Endothelial cell of umbilical vein (primary cell): ENCODE results near the gene OR4C15. TPM values are rescaled to one million over a fixed set of nuclear protein-coding genes. Genes with fewer than 3 reads are reported as not detected.

ENCODE experiments used
- Bru-seq: library from RNA; stranded (reverse); fragments of 400-500 nt; gene quantifications from one replicate; lab custom pipeline; 2021; lab: Mats Ljungman, UMichigan
- BruChase-seq, 2 experiments: library from RNA; stranded (reverse); fragments of 400-500 nt; gene quantifications; one replicate each; lab custom pipeline; 2021; lab: Mats Ljungman, UMichigan
- BruUV-seq: library from RNA; stranded (reverse); fragments of 400-500 nt; replicated peaks from 2 replicates; lab custom pipeline; 2021; lab: Mats Ljungman, UMichigan
- CTCF ChIA-PET: fragments of 300-600, 350-600 bp; sonication (Branson Sonifier 250); formaldehyde crosslinking; loops from one replicate; lab custom pipeline; 2021; ENCODE audit warnings: antibody characterized with exemption, inconsistent platforms; lab: Charles Lee
- POLR2A ChIA-PET: fragments of 300-600, 350-600 bp; sonication (Branson Sonifier 250); formaldehyde crosslinking; loops from one replicate; lab custom pipeline; 2021; ENCODE audit warnings: antibody characterized with exemption, inconsistent platforms; lab: Charles Lee
- DNase-seq: peaks from one replicate; pipeline ENCODE4 v3.0.0-alpha.2; 2011; ENCODE audit warnings: low read depth, low spot score
- FAIRE-seq: peaks from 2 replicates; lab custom pipeline; 2011; peaks lifted over from hg19 to GRCh38; lab: Jason Lieb, UNC
- H2AFZ ChIP-seq: 2 replicates; pipeline ENCODE4 v1.6.0; 2012; ENCODE audit warnings: low read depth, low read length, control low read depth, inconsistent platforms
- H3K27ac ChIP-seq: 2 replicates; pipeline ENCODE4 v1.5.1; 2011; ENCODE audit warnings: low read depth, mild to moderate bottlenecking, control low read depth, low read length, moderate library complexity; ENCODE audit not compliant: insufficient read depth
- H3K27me3 ChIP-seq, 2 experiments: 2 replicates each; pipeline versions ENCODE4 v1.6.0 to v1.6.1; 2011; ENCODE audit warnings: low read length in 2 of 2, mixed read lengths in 1 of 2; ENCODE audit not compliant: control insufficient read depth in 2 of 2, insufficient read depth in 2 of 2
- H3K36me3 ChIP-seq, 2 experiments: 2 replicates in 1 of 2; 3 replicates in 1 of 2; pipeline ENCODE4 v1.5.1; 2011; ENCODE audit warnings: low read length in 2 of 2, mild to moderate bottlenecking in 1 of 2, moderate library complexity in 1 of 2; ENCODE audit not compliant: control insufficient read depth in 2 of 2, insufficient read depth in 2 of 2; ENCODE audit errors: extremely low read depth in 1 of 2
- H3K4me1 ChIP-seq: 3 replicates; pipeline ENCODE4 v1.5.1; 2011; ENCODE audit warnings: mild to moderate bottlenecking, low read length; ENCODE audit not compliant: control insufficient read depth, insufficient read depth; ENCODE audit errors: extremely low read depth
- H3K4me2 ChIP-seq: 2 replicates; pipeline ENCODE4 v1.6.1; 2011; ENCODE audit warnings: low read length, control low read depth, mixed read lengths; ENCODE audit not compliant: insufficient read depth
- H3K4me3 ChIP-seq, 3 experiments: fragments of 200-600 bp in 1 of 3; sonication (generic), shearing (Covaris generic) in 1 of 3; replicated peaks in 1 of 3; 2 replicates each; pipeline ENCODE4 v1.5.1; 2011 to 2016; ENCODE audit warnings: control low read depth in 3 of 3, low read length in 3 of 3, mild to moderate bottlenecking in 2 of 3, inconsistent platforms in 1 of 3, low read depth in 1 of 3, moderate library complexity in 1 of 3; ENCODE audit not compliant: insufficient read depth in 1 of 3
- H3K79me2 ChIP-seq: 2 replicates; pipeline ENCODE4 v1.6.0; 2012; ENCODE audit warnings: low read length, inconsistent platforms; ENCODE audit not compliant: control insufficient read depth, insufficient read depth
- H3K9ac ChIP-seq: replicated peaks from 2 replicates; pipeline ENCODE3; 2011; ENCODE audit warnings: low read length, control low read depth; ENCODE audit not compliant: insufficient read depth; ENCODE audit errors: extremely low read depth
- H3K9me1 ChIP-seq: replicated peaks from 3 replicates; pipeline ENCODE4 v1.6.0; 2011; ENCODE audit warnings: mild to moderate bottlenecking, low read length; ENCODE audit not compliant: control insufficient read depth, insufficient read depth; ENCODE audit errors: extremely low read depth
- H3K9me3 ChIP-seq: replicated peaks from 2 replicates; pipeline ENCODE4 v1.5.1; 2012; ENCODE audit warnings: low read length, inconsistent platforms; ENCODE audit not compliant: control insufficient read depth, insufficient read depth
- H4K20me1 ChIP-seq: replicated peaks from 2 replicates; pipeline ENCODE3; 2011; ENCODE audit warnings: mild to moderate bottlenecking, low read length; ENCODE audit not compliant: control insufficient read depth, insufficient read depth; ENCODE audit errors: extremely low read depth
- EZH2 ChIP-seq: IDR thresholded peaks from 2 replicates; pipeline ENCODE4 v1.6.1; 2012; ENCODE audit warnings: borderline replicate concordance, low read depth, mild to moderate bottlenecking, moderate library complexity, low read length, inconsistent platforms; ENCODE audit not compliant: severe bottlenecking
- FOS ChIP-seq: IDR thresholded peaks from 2 replicates; pipeline ENCODE4 v1.6.1; 2011; ENCODE audit warnings: mild to moderate bottlenecking, low read length, moderate library complexity, borderline replicate concordance; ENCODE audit not compliant: insufficient read depth
- GATA2 ChIP-seq: IDR thresholded peaks from 2 replicates; pipeline ENCODE4 v1.7.0; 2011; ENCODE audit warnings: low read depth, mild to moderate bottlenecking, moderate library complexity, mixed read lengths, low read length; ENCODE audit not compliant: insufficient read length, insufficient read depth
- JUN ChIP-seq: IDR thresholded peaks from 2 replicates; pipeline ENCODE4 v1.6.1; 2011; ENCODE audit warnings: borderline replicate concordance, low read depth; ENCODE audit not compliant: insufficient read length, insufficient read depth
- MYC ChIP-seq: IDR thresholded peaks from one replicate; pipeline ENCODE4 v1.6.1; 2011; ENCODE audit warnings: mild to moderate bottlenecking, low read depth, low read length
- POLR2A ChIP-seq: IDR thresholded peaks from 2 replicates; pipeline ENCODE4 v1.6.1; 2012; ENCODE audit warnings: low read depth, mild to moderate bottlenecking, control low read depth, low read length
- POLR2AphosphoS5 ChIP-seq: IDR thresholded peaks from 2 replicates; pipeline ENCODE4 v1.6.1; 2012; ENCODE audit warnings: low read depth, mild to moderate bottlenecking, control low read depth, low read length, moderate library complexity; ENCODE audit not compliant: insufficient read depth
- dilution Hi-C: fragments of 300-500 bp; cut with MboI; formaldehyde crosslinking; loops from one replicate; pipeline ENCODE4 v1.15.0; 2019; ENCODE audit warnings: low sequenced_read_pairs; ENCODE audit not compliant: extremely low pct_ligation_motif_present
- intact Hi-C: fragments of 100-400 bp; cut with micrococcal nuclease; formaldehyde crosslinking; loops from one replicate; pipeline ENCODE4 v1.10.0; 2022
- long read RNA-seq: library from polyadenylated mRNA; stranded (forward); transcript quantifications from one replicate; pipeline ENCODE4 v2.0.0, GENCODE V29; 2021
- polyA minus RNA-seq, 3 experiments: library from RNA; depleted of rRNA, polyadenylated mRNA; stranded (reverse); fragments of >200 nt; gene quantifications; 1 replicate in 1 of 3; 2 replicates in 2 of 3; pipeline ENCODE4 v1.2.3, GENCODE V29; 2011
- polyA plus RNA-seq, 4 experiments: library from polyadenylated mRNA; depleted of rRNA in 3 of 4; stranded (reverse) in 3 of 4; unstranded in 1 of 4; fragments of >200 nt; gene quantifications; 2 replicates each; pipeline versions ENCODE4 v1.2.1 to v1.2.3, GENCODE V29; 2011 to 2012; ENCODE audit warnings: missing spikeins in 1 of 4
- total RNA-seq: library from RNA; stranded (reverse); gene quantifications from 2 replicates; pipeline ENCODE4 v1.2.3, GENCODE V29; 2021
- TF ChIP-seq, protein P1 (sequence below): IDR thresholded peaks from 2 replicates; pipeline ENCODE4 v1.6.1; 2011; ENCODE audit not compliant: insufficient read depth, insufficient read length
- TF ChIP-seq, protein P2 (sequence below), 2 donors: IDR thresholded peaks; 1 replicate in 1 of 2; 2 replicates in 1 of 2; pipeline ENCODE4 v1.5.1; 2011; ENCODE audit warnings: low read length in 2 of 2, mild to moderate bottlenecking in 2 of 2, moderate library complexity in 2 of 2, control low read depth in 1 of 2, inconsistent platforms in 1 of 2, low read depth in 1 of 2; ENCODE audit not compliant: insufficient read depth in 1 of 2; ENCODE audit errors: extremely low read depth in 1 of 2

Gene OR4C15
- total RNA-seq (not detected in 2 replicates), polyA plus RNA-seq (not detected in 2 replicates), polyA minus RNA-seq (not detected in 2 replicates), Bru-seq, nascent RNA (not detected), BruChase-seq, experiment 1, labeled RNA remaining after a 6-hour chase (not detected), BruChase-seq, experiment 2, labeled RNA remaining after a 2-hour chase (not detected)
- not detected in 2 replicates for polyA plus RNA-seq (2011; cell fraction: cytosol; rRNA removed)
- polyA plus RNA-seq (2011; cell fraction: nucleus; rRNA removed): not detected in 2 replicates
- not detected in 2 replicates for polyA plus RNA-seq (2012)
- not detected for polyA minus RNA-seq (2011; cell fraction: cytosol; rRNA and poly(A)+ RNA removed)
- not detected in 2 replicates for polyA minus RNA-seq (2011; cell fraction: nucleus; rRNA and poly(A)+ RNA removed)
- long read RNA-seq: 0 reads

DNA sequence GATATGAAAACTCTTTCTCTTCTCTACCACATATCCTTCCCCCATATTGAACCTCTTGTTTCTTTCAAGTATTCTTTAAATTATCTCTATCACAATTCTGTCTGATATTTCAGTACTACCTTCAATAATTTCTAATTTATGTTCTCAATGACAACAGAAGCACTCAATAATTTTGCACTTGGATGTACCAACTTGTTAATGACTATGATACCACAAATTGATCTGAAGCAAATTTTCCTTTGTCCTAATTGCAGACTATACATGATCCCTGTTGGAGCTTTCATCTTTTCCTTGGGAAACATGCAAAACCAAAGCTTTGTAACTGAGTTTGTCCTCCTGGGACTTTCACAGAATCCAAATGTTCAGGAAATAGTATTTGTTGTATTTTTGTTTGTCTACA is at the start of gene OR4C15:
OR4C15 (plus strand) TSS at position 301 of the 400 bp plus-strand sequence; CDS start at position 301, 0 bp downstream.
- Histone ChIP-seq H4K20me1 (no peaks in the 10 kb centered on the region), H2AFZ (no peak within 1 kb of the TSS), H3K4me2 (no peak within 1 kb of the TSS), H3K9me1 (no peaks in the 10 kb centered on the region), H3K9ac (no peak within 1 kb of the TSS), H3K4me1 (no peaks in the 10 kb centered on the region), H3K27me3 (no peaks in the 10 kb centered on the region), H3K4me3 (no peak within 1 kb of the TSS), H3K27ac (no peak within 1 kb of the TSS), H3K36me3 (no peaks in the 10 kb centered on the region), H3K79me2 (no peaks in the 10 kb centered on the region), H3K9me3 (peaks cover 2% of the 10 kb centered on the region)
- DNase-seq (no peak), FAIRE-seq (no peak)
- POLR2A ChIA-PET: no interaction called here
- TF ChIP-seq POLR2A: no peak
- TF ChIP-seq, protein P1, sequence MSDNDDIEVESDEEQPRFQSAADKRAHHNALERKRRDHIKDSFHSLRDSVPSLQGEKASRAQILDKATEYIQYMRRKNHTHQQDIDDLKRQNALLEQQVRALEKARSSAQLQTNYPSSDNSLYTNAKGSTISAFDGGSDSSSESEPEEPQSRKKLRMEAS: no peak
- no peak for TF ChIP-seq MYC
- no peak for TF ChIP-seq GATA2
- no peak for TF ChIP-seq FOS
- TF ChIP-seq EZH2: no peak
- no peak for TF ChIP-seq JUN
- TF ChIP-seq, protein P2, sequence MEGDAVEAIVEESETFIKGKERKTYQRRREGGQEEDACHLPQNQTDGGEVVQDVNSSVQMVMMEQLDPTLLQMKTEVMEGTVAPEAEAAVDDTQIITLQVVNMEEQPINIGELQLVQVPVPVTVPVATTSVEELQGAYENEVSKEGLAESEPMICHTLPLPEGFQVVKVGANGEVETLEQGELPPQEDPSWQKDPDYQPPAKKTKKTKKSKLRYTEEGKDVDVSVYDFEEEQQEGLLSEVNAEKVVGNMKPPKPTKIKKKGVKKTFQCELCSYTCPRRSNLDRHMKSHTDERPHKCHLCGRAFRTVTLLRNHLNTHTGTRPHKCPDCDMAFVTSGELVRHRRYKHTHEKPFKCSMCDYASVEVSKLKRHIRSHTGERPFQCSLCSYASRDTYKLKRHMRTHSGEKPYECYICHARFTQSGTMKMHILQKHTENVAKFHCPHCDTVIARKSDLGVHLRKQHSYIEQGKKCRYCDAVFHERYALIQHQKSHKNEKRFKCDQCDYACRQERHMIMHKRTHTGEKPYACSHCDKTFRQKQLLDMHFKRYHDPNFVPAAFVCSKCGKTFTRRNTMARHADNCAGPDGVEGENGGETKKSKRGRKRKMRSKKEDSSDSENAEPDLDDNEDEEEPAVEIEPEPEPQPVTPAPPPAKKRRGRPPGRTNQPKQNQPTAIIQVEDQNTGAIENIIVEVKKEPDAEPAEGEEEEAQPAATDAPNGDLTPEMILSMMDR (IDR thresholded peaks at IDR 0.05; ENCODE audit: extremely low read depth in 1 of 2, insufficient read depth in 1 of 2, low read depth in 1 of 2, low read length in 2 of 2): no peak
- no peak for TF ChIP-seq POLR2AphosphoS5
- CTCF ChIA-PET: no interaction called here
- BruUV-seq: no TSS peak
- intact Hi-C loops: no loop called here
- dilution Hi-C loops: no loop called here
